ENCODE results near the gene GNAO1. TPM values are rescaled to one million over a fixed set of nuclear protein-coding genes. Genes with fewer than 3 reads are reported as not detected.

Gene GNAO1
- total RNA-seq, 6 experiments from 2014 or later, result 18.2 to 45.1 (median 21.5) TPM

- Histone ChIP-seq H3K4me1 (peaks cover 0 to 34% (median 15%) of the 10 kb centered on the region in 4 donors), H3K9me3 (no peaks in the 10 kb centered on the region), H3K27me3 (no peaks in the 10 kb centered on the region), H3K27ac (peak overlapping the region in 2 of 3 donors; percentile 52 to 75), H3K4me3 (no peak overlapping the region), H3K36me3 (no peaks in the 10 kb centered on the region)
- ATAC-seq (peak; percentile 91 to 94 (median 93)), DNase-seq (peak; percentile 74 to 84 (median 74))
- WGBS (ENCODE audit: insufficient coverage, low coverage, low lambda C conversion rate, missing lambda C conversion rate), result 35% methylated on average over 2 of the region's 13 CpGs
- TF ChIP-seq CTCF (IDR thresholded peaks at IDR 0.05) (peak in 3 of 4 donors; percentile 33 to 53 (median 42)), POLR2A (IDR thresholded peaks at IDR 0.05) (no peak)
- intact Hi-C loops (cut with DNase I), result no loop called here
These were observed 54.9 kb downstream of the GNAO1 start for GRCh38 chr16:56246051-56246817.

- WGBS (ENCODE audit: insufficient coverage, low coverage, low lambda C conversion rate, missing lambda C conversion rate), result 92% methylated on average over 2 of the region's 8 CpGs
These were observed 55.7 kb downstream of the GNAO1 start for GRCh38 chr16:56247018-56247417.

DNA sequence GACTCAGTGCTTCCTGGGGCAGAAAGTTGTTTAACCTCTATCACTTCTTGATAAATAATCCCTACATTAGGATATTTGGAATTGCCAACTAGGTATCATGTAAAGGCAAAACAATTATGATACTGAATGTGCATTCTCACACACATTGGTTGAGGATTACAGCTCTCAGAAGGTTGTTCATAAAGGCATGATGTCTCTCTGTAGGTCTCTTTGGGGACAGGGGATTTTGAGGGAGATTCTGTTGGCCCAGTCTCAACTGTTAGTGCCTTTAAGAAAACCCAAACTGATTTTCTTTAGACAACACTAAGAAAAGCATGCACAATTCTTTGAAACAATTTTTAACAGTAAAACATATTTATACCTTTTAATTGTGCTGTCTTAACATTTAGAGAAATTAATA lies 56.5 kb downstream of the GNAO1 start:
- H3K27me3 ChIP-seq, result no peaks in the 10 kb centered on the region
- no peaks in the 10 kb centered on the region for H3K9me3 ChIP-seq
- H3K4me1 ChIP-seq, result peaks cover 0 to 41% (median 17%) of the 10 kb centered on the region in 4 donors
- no peak overlapping the region for H3K27ac ChIP-seq
- no peak overlapping the region for H3K4me3 ChIP-seq
- no peak for TF ChIP-seq POLR2A (IDR thresholded peaks at IDR 0.05)
- no peak for TF ChIP-seq CTCF (IDR thresholded peaks at IDR 0.05)
- DNase-seq (no peak), ATAC-seq (no peak)
- no peaks in the 10 kb centered on the region for H3K36me3 ChIP-seq
- intact Hi-C loops (cut with DNase I), result no loop called here

More at GRCh38 chr16:56247018-56247417, 55.7 kb downstream of the GNAO1 start:
- ATAC-seq, result no peak
- intact Hi-C loops (cut with DNase I), result no loop called here
- Histone ChIP-seq H3K4me1 (peaks cover 0 to 34% (median 15%) of the 10 kb centered on the region in 4 donors), H3K9me3 (no peaks in the 10 kb centered on the region), H3K4me3 (no peak overlapping the region), H3K27me3 (no peaks in the 10 kb centered on the region), H3K36me3 (no peaks in the 10 kb centered on the region), H3K27ac (peak overlapping the region in 2 of 3 donors; percentile 52 to 75)
- no peak for DNase-seq
- TF ChIP-seq CTCF (IDR thresholded peaks at IDR 0.05) (no peak), POLR2A (IDR thresholded peaks at IDR 0.05) (no peak)

GRCh38 chr16:56252835-56253234 lies 61.5 kb downstream of the GNAO1 start:
- intact Hi-C loops (cut with DNase I), result no loop called here
- ATAC-seq (peak; percentile 60 to 84 (median 61)), DNase-seq (peak in 2 of 3 donors; percentile 65 to 68)
- TF ChIP-seq CTCF (IDR thresholded peaks at IDR 0.05) (no peak), POLR2A (IDR thresholded peaks at IDR 0.05) (no peak)
- Histone ChIP-seq H3K4me1 (peaks cover 2 to 44% (median 9%) of the 10 kb centered on the region in 4 donors), H3K27ac (no peak overlapping the region), H3K27me3 (no peaks in the 10 kb centered on the region), H3K4me3 (no peak overlapping the region), H3K36me3 (no peaks in the 10 kb centered on the region), H3K9me3 (no peaks in the 10 kb centered on the region)
- WGBS (ENCODE audit: insufficient coverage, low coverage, low lambda C conversion rate, missing lambda C conversion rate), result 56% methylated on average over 2 of the region's 4 CpGs
